Measurements from ENCODE around the gene RAET1G. TPM values are rescaled to one million over a fixed set of nuclear protein-coding genes. Genes with fewer than 3 reads are reported as not detected.

Gene RAET1G
- total RNA-seq, 2 experiments from 2014 or later = not detected

GRCh38 chr6:149890629-149891045, 32.3 kb downstream of the RAET1G start:
- no peak for TF ChIP-seq CTCF (IDR thresholded peaks at IDR 0.05)
- Mint-ChIP-seq H3K4me1 (ENCODE audit: low read depth) (peaks cover 1% of the 10 kb centered on the region), H3K9me3 (no peaks in the 10 kb centered on the region), H3K36me3 (ENCODE audit: low read depth) (no peaks in the 10 kb centered on the region), H3K4me3 (no peak overlapping the region), H3K27ac (no peak overlapping the region), H3K27me3 (peaks cover 8% of the 10 kb centered on the region)
- no peak for DNase-seq
- no peak for ATAC-seq
- ChIA-PET POLR2A (no interaction called here), CTCF (no interaction called here)
- intact Hi-C loops (cut with micrococcal nuclease) = no loop called here

GRCh38 chr6:149889326-149889725, 33.6 kb downstream of the RAET1G start:
- Mint-ChIP-seq H3K36me3 (ENCODE audit: low read depth) (no peaks in the 10 kb centered on the region), H3K27me3 (peaks cover 9% of the 10 kb centered on the region), H3K4me3 (no peak overlapping the region), H3K4me1 (ENCODE audit: low read depth) (no peaks in the 10 kb centered on the region), H3K9me3 (no peaks in the 10 kb centered on the region), H3K27ac (no peak overlapping the region)
- intact Hi-C loops (cut with micrococcal nuclease) = no loop called here
- DNase-seq = no peak
- no peak for TF ChIP-seq CTCF (IDR thresholded peaks at IDR 0.05)
- ChIA-PET POLR2A (no interaction called here), CTCF (interaction anchor here (1.0 kb wide), 1 partner anchor 48 kb away, joined by 4 read pairs; no protein-coding TSS in a partner anchor)
- ATAC-seq = no peak

- no peaks in the 10 kb centered on the region for H3K36me3 Mint-ChIP-seq (ENCODE audit: low read depth)
- no peak for DNase-seq
- CTCF ChIA-PET = interaction anchor here (1.0 kb wide), 1 partner anchor 48 kb away, joined by 4 read pairs; no protein-coding TSS in a partner anchor
- no peak overlapping the region for H3K4me3 Mint-ChIP-seq
- H3K27me3 Mint-ChIP-seq = peaks cover 8% of the 10 kb centered on the region
- POLR2A ChIA-PET = no interaction called here
- no peak for TF ChIP-seq CTCF (IDR thresholded peaks at IDR 0.05)
- intact Hi-C loops (cut with micrococcal nuclease) = no loop called here
- no peaks in the 10 kb centered on the region for H3K4me1 Mint-ChIP-seq (ENCODE audit: low read depth)
- ATAC-seq = no peak
- H3K9me3 Mint-ChIP-seq = no peaks in the 10 kb centered on the region
- no peak overlapping the region for H3K27ac Mint-ChIP-seq
These were observed 34.3 kb downstream of the RAET1G start for GRCh38 chr6:149888659-149889058.

DNA sequence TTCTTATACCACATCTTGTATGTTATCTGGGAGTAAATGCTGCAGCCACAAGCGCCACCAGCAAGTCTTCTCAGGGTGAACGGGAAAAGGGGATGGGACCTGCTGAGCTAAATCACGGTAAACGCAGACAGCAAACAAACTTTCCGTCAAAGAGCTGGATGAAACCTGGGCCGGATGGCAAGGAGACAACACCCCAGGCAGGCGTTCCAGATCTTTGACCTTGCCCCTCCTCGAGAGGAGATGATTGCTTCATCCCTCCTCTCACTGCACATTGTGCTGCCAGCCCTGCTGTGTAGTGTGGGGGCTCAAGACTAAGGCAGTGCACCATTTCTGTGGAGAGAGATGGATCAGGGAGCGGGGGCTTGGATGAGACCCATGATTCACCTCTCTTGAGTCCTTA, 34.8 kb downstream of the RAET1G start:
- ChIA-PET CTCF (no interaction called here), POLR2A (no interaction called here)
- Mint-ChIP-seq H3K4me3 (no peak overlapping the region), H3K9me3 (no peaks in the 10 kb centered on the region), H3K27ac (no peak overlapping the region), H3K27me3 (peaks cover 4% of the 10 kb centered on the region), H3K4me1 (ENCODE audit: low read depth) (no peaks in the 10 kb centered on the region), H3K36me3 (ENCODE audit: low read depth) (no peaks in the 10 kb centered on the region)
- TF ChIP-seq CTCF (IDR thresholded peaks at IDR 0.05) = no peak
- DNase-seq = no peak
- no peak for ATAC-seq
- intact Hi-C loops (cut with micrococcal nuclease) = no loop called here

- ATAC-seq = no peak
- CTCF ChIA-PET = no interaction called here
- H3K4me1 Mint-ChIP-seq (ENCODE audit: low read depth) = no peaks in the 10 kb centered on the region
- intact Hi-C loops (cut with micrococcal nuclease) = no loop called here
- no peak for TF ChIP-seq CTCF (IDR thresholded peaks at IDR 0.05)
- DNase-seq = no peak
- no peak overlapping the region for H3K27ac Mint-ChIP-seq
- no peaks in the 10 kb centered on the region for H3K36me3 Mint-ChIP-seq (ENCODE audit: low read depth)
- no peak overlapping the region for H3K4me3 Mint-ChIP-seq
- H3K9me3 Mint-ChIP-seq = no peaks in the 10 kb centered on the region
- POLR2A ChIA-PET = no interaction called here
- peaks cover 4% of the 10 kb centered on the region for H3K27me3 Mint-ChIP-seq
These were observed 35.6 kb downstream of the RAET1G start for GRCh38 chr6:149887343-149887742.
